Mucosa of descending colon (tissue), 3 donors: ENCODE measurements around the gene DEPDC1B. TPM values are rescaled to one million over a fixed set of nuclear protein-coding genes. Genes with fewer than 3 reads are reported as not detected.
"Not testable (repeated sequence)": the region's sequence is repeated elsewhere in the genome, so short reads cannot be mapped to it uniquely, and the experiment has no call there.

ENCODE experiments used
- ATAC-seq: fragments of 200-7000 bp; cut with Tn5 transposase; one replicate; pipeline ENCODE4 v1.9.1; 2020; ENCODE audit warnings: mild to moderate bottlenecking, moderate library complexity
- DNase-seq, 3 donors: peaks; one replicate each; pipeline ENCODE4 v3.0.0-alpha.2; 2020
- H3K36me3 ChIP-seq: fragments of 200-600 bp; one replicate; pipeline ENCODE4 v1.8.0; 2021; ENCODE audit warnings: low read depth, mild to moderate bottlenecking
- H3K4me1 ChIP-seq: fragments of 200-600 bp; one replicate; pipeline ENCODE4 v1.8.0; 2021; ENCODE audit warnings: low read depth, mild to moderate bottlenecking
- H3K4me3 ChIP-seq: fragments of 200-600 bp; one replicate; pipeline ENCODE4 v1.8.0; 2021; ENCODE audit warnings: mild to moderate bottlenecking
- H3K9me3 ChIP-seq: fragments of 200-600 bp; one replicate; pipeline ENCODE4 v1.8.0; 2021; ENCODE audit warnings: mild to moderate bottlenecking
- intact Hi-C, 2 donors: fragments of 100-400 bp; cut with DNase I in 1 of 2; cut with micrococcal nuclease in 1 of 2; formaldehyde crosslinking; loops; one replicate each; pipeline versions ENCODE4 v1.11.0 to v1.11.1; 2022; cut with DNase I, micrococcal nuclease
- total RNA-seq, 3 donors: library from RNA; stranded (reverse); fragmentation: NEBNext Ultra II Directional in 2 of 3; extraction: Animal tissue kit (Norgen Biotek cat#: 25700) in 2 of 3; gene quantifications; one replicate each; pipeline versions ENCODE4 v1.2.1 to v1.2.4, GENCODE V29; 2021 to 2023
- TF ChIP-seq, protein P1 (sequence below): fragments of 200-600 bp; IDR thresholded peaks from one replicate; pipeline ENCODE4 v1.8.0; 2022; ENCODE audit warnings: antibody characterized with exemption, mild to moderate bottlenecking
- donor health status: DM: no; HTN: no; CAD: no; lungs with moderate emphysema.
- donor health status: DM: no; HTN: no; CAD: no.
- donor health status: DM: no; HTN: yes; CAD: no.

Gene DEPDC1B
- total RNA-seq, 3 donors from 2014 or later: 3.4 to 9.8 (median 4.5) TPM

DNA sequence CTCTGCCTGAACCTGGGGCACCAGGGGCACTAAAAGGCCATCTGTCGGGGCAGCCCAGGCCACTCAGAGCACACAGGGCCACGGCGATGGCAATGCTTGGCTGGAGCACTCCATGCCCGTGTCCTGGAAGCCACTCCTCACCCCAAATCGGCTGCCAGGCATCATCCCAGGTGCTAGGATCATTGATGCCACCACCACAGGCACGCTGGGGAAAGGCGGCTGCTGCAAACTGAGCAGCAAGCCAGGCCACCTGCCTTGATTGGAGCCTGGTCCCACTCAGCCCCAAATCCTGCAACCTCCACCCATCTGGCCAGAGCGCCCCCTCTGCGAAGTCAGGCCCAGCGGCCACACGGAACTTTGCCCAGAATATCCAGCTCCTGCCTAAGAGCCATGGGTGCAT lies 67.8 kb downstream of the DEPDC1B start:
- ATAC-seq (no peak), DNase-seq (peak in 1 of 3 donors; percentile 41)
- Histone ChIP-seq H3K36me3 (no peaks in the 10 kb centered on the region), H3K4me3 (no peak overlapping the region), H3K9me3 (no peaks in the 10 kb centered on the region), H3K4me1 (no peaks in the 10 kb centered on the region)
- intact Hi-C loops: no loop called here
- TF ChIP-seq, protein P1, sequence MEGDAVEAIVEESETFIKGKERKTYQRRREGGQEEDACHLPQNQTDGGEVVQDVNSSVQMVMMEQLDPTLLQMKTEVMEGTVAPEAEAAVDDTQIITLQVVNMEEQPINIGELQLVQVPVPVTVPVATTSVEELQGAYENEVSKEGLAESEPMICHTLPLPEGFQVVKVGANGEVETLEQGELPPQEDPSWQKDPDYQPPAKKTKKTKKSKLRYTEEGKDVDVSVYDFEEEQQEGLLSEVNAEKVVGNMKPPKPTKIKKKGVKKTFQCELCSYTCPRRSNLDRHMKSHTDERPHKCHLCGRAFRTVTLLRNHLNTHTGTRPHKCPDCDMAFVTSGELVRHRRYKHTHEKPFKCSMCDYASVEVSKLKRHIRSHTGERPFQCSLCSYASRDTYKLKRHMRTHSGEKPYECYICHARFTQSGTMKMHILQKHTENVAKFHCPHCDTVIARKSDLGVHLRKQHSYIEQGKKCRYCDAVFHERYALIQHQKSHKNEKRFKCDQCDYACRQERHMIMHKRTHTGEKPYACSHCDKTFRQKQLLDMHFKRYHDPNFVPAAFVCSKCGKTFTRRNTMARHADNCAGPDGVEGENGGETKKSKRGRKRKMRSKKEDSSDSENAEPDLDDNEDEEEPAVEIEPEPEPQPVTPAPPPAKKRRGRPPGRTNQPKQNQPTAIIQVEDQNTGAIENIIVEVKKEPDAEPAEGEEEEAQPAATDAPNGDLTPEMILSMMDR: no peak

DNA sequence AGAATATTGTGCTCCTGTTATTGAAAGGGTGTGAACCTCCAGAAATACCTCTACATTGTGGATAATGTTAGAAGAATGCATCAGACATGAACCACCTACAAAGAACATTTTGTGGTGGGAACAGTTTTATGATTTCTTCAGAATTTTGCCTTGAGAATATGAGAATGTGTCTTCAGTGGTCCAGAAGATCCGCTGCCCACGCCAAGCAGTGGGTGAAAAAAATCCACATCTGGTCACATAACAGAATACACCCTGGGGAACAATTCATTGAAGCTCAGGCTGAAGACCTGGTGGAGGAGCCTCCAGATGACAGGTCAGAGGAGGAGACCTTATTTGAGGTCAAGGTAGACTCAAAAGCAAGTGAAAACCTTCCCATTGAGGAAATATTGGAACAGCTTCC lies 69.1 kb downstream of the DEPDC1B start:
- no peaks in the 10 kb centered on the region for H3K9me3 ChIP-seq
- ATAC-seq: no peak
- intact Hi-C loops: no loop called here
- no peak for DNase-seq
- TF ChIP-seq, protein P1: no peak
- no peaks in the 10 kb centered on the region for H3K4me1 ChIP-seq
- H3K36me3 ChIP-seq: no peaks in the 10 kb centered on the region
- no peak overlapping the region for H3K4me3 ChIP-seq

DNA sequence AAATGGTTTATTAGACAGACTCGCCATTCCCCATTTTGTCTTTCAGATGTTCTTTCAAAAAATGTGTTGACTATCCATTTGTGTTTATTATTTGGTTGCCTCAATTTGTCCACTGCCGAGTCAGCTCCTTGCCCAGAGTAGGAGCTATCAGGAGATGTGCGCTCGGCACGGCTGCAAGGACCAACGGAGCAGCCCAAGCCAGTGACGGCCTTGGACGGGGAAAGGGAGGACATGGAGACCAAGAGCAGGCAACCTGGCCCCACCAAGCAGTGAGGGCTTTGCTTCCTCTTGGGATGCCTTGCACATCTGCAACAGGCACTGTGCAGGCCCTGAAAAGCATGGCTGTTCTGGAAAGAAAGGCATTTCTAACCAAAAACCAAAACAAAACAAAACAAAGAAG lies 69.8 kb downstream of the DEPDC1B start:
- Histone ChIP-seq H3K4me1 (no peaks in the 10 kb centered on the region), H3K9me3 (no peaks in the 10 kb centered on the region), H3K36me3 (no peaks in the 10 kb centered on the region), H3K4me3 (no peak overlapping the region)
- ATAC-seq (no peak), DNase-seq (no peak)
- intact Hi-C loops: no loop called here
- TF ChIP-seq, protein P1: no peak

DNA sequence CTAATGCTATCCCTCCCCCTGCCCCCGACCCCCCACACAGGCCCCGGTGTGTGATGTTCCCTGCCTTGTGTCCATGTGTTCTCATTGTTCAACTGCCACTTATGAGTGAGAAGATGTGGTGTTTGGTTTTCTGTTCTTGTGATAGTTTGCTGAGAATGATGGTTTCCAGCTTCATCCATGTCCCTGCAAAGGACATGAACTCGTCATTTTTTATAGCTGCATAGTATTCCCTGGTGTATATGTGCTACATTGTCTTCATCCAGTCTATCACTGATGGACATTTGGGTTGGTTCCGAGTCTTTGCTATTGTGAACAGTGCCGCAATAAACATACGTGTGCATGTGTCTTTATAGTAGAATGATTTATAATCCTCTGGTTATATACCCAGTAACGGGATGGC lies 75.1 kb downstream of the DEPDC1B start:
- H3K4me3 ChIP-seq, ATAC-seq, H3K9me3 ChIP-seq, intact Hi-C loops, H3K4me1 ChIP-seq, H3K36me3 ChIP-seq, DNase-seq: not testable (repeated sequence)

DNA sequence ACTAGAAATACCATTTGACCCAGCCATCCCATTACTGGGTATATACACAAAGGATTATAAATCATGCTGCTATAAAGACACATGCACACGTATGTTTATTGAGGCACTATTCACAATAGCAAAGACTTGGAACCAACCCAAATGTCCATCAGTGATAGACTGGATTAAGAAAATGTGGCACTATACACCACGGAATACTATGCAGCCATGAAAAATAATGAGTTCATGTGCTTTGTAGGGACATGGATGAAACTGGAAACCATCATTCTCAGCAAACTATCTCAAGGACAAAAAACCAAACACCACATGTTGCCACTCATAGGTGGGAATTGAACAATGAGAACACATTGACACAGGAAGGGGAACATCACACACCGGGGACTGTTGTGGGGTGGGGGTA lies 79.2 kb downstream of the DEPDC1B start:
- H3K4me3 ChIP-seq, H3K36me3 ChIP-seq, H3K9me3 ChIP-seq, intact Hi-C loops, ATAC-seq, DNase-seq, H3K4me1 ChIP-seq: not testable (repeated sequence)

DNA sequence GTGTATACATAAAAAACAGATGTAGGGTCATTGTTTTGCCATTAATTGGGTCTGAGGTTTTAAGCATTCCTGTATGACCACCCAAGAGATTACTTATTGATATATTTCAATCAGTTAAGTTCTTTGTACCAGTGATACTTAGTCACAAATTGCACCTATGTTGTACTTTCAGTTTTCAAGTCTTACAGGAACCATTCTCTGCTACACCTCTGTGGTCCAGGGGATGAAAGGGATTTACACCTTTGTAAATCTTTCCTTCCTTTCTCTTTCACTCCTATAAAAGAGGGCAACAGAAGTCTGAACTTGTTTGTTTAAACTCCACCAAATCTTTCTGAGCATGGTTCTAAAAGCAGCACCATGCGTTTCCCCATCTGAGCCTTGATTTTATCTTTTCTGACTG lies 86.1 kb downstream of the DEPDC1B start:
- no peaks in the 10 kb centered on the region for H3K4me1 ChIP-seq
- TF ChIP-seq, protein P1: no peak
- H3K9me3 ChIP-seq: peaks cover 3% of the 10 kb centered on the region
- ATAC-seq (no peak), DNase-seq (no peak)
- H3K4me3 ChIP-seq: no peak overlapping the region
- intact Hi-C loops: no loop called here
- H3K36me3 ChIP-seq: no peaks in the 10 kb centered on the region

DNA sequence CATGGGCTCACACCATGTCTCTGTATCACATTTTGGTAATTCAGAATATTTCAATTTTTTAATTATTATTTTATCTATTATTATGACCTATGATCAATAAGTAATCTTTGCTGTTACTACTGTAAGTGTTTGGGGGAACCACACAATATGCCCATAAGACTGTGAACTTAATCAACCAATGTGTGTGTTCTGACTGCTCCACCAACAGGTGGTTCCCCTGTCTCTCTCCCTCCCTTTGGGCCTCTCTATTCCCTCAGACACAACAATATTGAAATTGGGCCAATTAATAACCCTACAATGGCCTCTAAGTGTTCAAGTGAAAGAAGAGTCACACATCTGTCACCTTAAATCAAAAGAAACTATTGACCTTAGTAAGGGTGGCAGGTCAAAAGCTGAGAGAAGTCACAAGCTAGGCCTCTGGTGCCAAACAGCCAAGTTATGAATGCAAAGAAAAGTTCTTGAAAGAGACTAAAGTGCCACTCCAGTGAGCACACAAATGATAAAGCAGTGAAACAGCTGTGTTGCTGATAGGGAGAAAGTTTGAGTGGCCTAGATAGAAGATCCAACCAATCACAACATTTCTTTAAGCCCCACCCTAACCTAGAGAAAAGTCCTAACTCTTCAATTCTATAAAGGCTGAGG lies 88.7 kb downstream of the DEPDC1B start:
- H3K9me3 ChIP-seq: peaks cover 3% of the 10 kb centered on the region
- H3K36me3 ChIP-seq: no peaks in the 10 kb centered on the region
- intact Hi-C loops: no loop called here
- TF ChIP-seq, protein P1: no peak
- H3K4me1 ChIP-seq: no peaks in the 10 kb centered on the region
- no peak overlapping the region for H3K4me3 ChIP-seq
- DNase-seq (no peak), ATAC-seq (no peak)
